SU-DHL-6 (cell line): Measurements from ENCODE around the gene RNU1-2.

ENCODE experiments used
- EZH2phosphoT487 ChIP-seq: fragments of 200-600 bp; sonication (generic), shearing (Covaris generic); conservative IDR thresholded peaks from 2 replicates; pipeline ENCODE4 v1.6.1; 2018; ENCODE audit warnings: mild to moderate bottlenecking, antibody characterized with exemption, low read length, moderate library complexity, mixed read lengths
- TF ChIP-seq, protein P1 (sequence below): fragments of 200-600 bp; sonication (generic); IDR thresholded peaks from one replicate; pipeline ENCODE4 v1.5.1; 2017; ENCODE audit warnings: antibody characterized with exemption, mild to moderate bottlenecking, low read length, moderate library complexity; ENCODE audit not compliant: insufficient read depth, poor library complexity, severe bottlenecking

DNA sequence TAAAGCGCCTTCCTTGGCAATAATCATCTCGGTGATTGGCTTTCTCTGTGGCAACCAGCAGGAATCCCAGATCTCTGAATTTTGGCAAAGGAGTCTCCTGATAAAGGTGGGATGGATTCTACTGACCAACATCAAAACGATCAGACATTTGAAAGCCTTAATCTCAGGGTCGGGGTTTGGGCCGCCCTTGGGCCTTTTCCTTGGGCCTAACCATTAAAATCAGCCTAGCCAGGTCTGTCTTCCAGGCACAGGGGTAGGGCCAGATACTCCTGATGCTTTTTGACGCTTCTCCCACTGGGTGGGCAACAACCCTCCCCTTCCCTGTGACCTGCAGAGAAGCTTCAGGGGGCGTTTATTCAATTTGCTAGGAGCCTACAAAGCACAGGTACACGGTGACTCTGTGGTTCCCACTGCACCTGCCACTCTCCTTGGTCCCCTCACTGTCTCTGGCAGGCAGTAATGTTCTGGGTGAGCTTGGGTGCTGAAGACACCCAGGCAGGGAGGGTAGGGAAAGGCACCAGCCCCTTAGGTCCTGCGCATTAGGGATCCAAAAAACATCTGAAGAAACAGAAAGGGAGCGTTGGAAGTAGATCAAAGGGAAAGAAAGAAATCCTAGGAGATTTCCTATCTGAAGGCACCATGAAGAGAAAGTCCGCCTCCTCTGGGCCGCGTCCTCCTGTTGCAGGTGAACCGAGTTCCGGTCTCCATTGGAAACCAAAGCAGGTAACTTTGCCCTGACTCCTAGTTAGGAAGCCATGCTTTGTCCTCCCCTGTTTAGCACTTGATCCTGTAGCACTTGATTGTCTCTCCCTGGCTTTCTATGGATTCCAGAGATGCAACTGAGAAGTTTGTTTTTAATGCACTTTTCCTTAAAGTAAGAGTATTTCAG is 12.3 kb downstream of the RNU1-2 start:
- TF ChIP-seq, protein P1, sequence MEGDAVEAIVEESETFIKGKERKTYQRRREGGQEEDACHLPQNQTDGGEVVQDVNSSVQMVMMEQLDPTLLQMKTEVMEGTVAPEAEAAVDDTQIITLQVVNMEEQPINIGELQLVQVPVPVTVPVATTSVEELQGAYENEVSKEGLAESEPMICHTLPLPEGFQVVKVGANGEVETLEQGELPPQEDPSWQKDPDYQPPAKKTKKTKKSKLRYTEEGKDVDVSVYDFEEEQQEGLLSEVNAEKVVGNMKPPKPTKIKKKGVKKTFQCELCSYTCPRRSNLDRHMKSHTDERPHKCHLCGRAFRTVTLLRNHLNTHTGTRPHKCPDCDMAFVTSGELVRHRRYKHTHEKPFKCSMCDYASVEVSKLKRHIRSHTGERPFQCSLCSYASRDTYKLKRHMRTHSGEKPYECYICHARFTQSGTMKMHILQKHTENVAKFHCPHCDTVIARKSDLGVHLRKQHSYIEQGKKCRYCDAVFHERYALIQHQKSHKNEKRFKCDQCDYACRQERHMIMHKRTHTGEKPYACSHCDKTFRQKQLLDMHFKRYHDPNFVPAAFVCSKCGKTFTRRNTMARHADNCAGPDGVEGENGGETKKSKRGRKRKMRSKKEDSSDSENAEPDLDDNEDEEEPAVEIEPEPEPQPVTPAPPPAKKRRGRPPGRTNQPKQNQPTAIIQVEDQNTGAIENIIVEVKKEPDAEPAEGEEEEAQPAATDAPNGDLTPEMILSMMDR = no peak
- no peak for TF ChIP-seq EZH2phosphoT487
